Activated CD8-positive, alpha-beta memory T cell treated with anti-CD3 and anti-CD28 coated beads for 36 hours (primary cell): ENCODE data around the gene SELENOO. TPM values are rescaled to one million over a fixed set of nuclear protein-coding genes. Genes with fewer than 3 reads are reported as not detected.
"Not testable (repeated sequence)": the region's sequence is repeated elsewhere in the genome, so short reads cannot be mapped to it uniquely, and the experiment has no call there.

ENCODE experiments used
- CTCF ChIA-PET: fragments of 350-600 bp; sonication (Branson Sonifier 250); formaldehyde crosslinking; loops from one replicate; lab custom pipeline; 2021; ENCODE audit warnings: antibody characterized with exemption; lab: Charles Lee
- POLR2A ChIA-PET: fragments of 350-600 bp; sonication (Branson Sonifier 250); formaldehyde crosslinking; loops from one replicate; lab custom pipeline; 2021; ENCODE audit warnings: antibody characterized with exemption; lab: Charles Lee
- total RNA-seq, 2 experiments: library from RNA; stranded (reverse); gene quantifications; one replicate each; pipeline ENCODE4 v1.2.3, GENCODE V29; 2021

The SELENOO gene
- 10 to 100 TPM; 24.0 to 26.3 TPM for total RNA-seq

- POLR2A ChIA-PET = interaction anchor here (1.0 to 1.2 kb wide), 2 partner anchors 10 to 14 kb away, joined by 3 to 7 read pairs; no protein-coding TSS in a partner anchor
- CTCF ChIA-PET = no interaction called here
Measured at GRCh38 chr22:50200461-50201190, at the start of gene SELENOO. TSS of gene SELENOO (plus strand) at chr22:50201011. CDS start at chr22:50201037, 26 bp downstream.

DNA sequence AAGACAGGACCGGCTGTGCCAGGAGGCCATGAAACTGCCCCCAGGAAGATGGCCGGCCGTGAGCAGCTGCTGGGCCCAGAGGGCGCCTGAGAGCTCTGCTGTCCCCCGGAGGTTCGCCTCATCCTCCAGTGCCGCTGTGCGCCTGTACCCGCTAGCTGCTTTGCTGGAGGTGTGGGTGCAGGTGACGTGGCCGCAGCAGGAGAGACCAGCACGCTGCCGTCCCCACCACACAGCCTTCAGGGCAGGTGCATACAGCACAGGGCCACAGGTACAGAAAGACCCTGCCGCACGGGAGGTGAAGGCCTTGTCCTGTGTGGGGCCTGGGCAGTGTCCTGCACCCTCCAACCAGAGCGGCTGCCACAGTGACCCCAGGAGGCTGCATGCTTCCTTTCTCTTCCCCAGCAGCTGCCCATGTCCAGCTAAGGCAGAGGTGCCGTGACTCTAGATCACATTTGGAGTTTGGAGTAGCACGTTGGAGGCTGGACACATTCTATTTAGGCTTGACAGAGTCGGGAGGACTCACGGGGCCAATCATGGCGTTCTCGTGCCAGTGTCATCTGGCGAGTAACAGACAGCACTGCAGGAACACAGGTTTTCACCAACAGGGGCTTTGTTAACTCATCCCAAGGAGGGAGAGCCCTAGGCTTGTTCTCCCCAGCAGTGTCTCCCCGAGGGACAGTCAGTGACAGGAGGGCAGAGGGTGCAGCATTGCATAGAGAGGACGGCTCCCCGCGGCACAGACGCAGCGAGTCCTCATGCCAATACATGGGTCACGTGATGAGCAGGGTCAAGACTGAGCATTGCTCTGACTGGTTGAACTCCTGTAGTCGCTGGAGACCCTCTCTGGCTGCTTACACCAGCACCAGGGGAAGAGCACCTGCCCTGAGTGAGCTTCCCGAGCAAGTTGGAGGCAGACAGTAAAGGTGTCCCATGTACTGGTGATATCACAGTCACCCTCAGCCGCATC, 49.0 kb upstream of the SELENOO start:
- CTCF ChIA-PET = interaction anchor here (1.1 kb wide), 1 partner anchor 46 kb away, joined by 6 read pairs; no protein-coding TSS in a partner anchor
- POLR2A ChIA-PET = no interaction called here

- POLR2A ChIA-PET = no interaction called here
- CTCF ChIA-PET = interaction anchor here (1.2 kb wide), 1 partner anchor 34 kb away, joined by 3 read pairs; no protein-coding TSS in a partner anchor
Measured at GRCh38 chr22:50153056-50153755, 47.6 kb upstream of the SELENOO start.

- CTCF ChIA-PET = interaction anchor here (1.2 kb wide), 1 partner anchor 34 kb away, joined by 3 read pairs; no protein-coding TSS in a partner anchor
- POLR2A ChIA-PET = interaction anchor here (0.8 kb wide), 1 partner anchor 50 kb away, joined by 3 read pairs; no protein-coding TSS in a partner anchor
Measured at GRCh38 chr22:50153756-50154140, 47.1 kb upstream of the SELENOO start.

- POLR2A ChIA-PET = no interaction called here
Measured at GRCh38 chr22:50157709-50158375, 43.0 kb upstream of the SELENOO start.

DNA sequence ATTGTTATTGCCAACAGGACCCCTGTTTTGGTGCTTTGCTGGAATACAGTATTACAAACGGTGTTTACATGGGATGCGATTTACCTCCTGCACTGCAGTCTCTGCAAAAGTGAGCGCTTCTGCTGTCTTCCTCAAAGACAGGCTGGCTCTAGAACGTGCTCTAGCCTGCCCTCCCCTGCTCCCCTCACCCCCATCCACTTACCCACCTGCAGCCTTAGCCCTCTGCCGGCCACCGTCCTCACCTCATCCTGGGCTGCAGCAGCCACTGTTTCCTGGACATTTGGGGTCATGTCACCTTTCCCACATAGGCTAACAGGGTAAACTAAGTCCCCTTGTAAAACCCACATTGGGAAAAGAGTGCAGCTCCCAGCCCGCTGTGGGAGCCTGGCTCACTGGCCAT, 39.9 kb upstream of the SELENOO start:
- CTCF ChIA-PET = no interaction called here
- POLR2A ChIA-PET = no interaction called here

More at GRCh38 chr22:50157709-50158375, 43.0 kb upstream of the SELENOO start:
- CTCF ChIA-PET = interaction anchor here (1.2 kb wide), 1 partner anchor 9 kb away, joined by 4 read pairs; no protein-coding TSS in a partner anchor

DNA sequence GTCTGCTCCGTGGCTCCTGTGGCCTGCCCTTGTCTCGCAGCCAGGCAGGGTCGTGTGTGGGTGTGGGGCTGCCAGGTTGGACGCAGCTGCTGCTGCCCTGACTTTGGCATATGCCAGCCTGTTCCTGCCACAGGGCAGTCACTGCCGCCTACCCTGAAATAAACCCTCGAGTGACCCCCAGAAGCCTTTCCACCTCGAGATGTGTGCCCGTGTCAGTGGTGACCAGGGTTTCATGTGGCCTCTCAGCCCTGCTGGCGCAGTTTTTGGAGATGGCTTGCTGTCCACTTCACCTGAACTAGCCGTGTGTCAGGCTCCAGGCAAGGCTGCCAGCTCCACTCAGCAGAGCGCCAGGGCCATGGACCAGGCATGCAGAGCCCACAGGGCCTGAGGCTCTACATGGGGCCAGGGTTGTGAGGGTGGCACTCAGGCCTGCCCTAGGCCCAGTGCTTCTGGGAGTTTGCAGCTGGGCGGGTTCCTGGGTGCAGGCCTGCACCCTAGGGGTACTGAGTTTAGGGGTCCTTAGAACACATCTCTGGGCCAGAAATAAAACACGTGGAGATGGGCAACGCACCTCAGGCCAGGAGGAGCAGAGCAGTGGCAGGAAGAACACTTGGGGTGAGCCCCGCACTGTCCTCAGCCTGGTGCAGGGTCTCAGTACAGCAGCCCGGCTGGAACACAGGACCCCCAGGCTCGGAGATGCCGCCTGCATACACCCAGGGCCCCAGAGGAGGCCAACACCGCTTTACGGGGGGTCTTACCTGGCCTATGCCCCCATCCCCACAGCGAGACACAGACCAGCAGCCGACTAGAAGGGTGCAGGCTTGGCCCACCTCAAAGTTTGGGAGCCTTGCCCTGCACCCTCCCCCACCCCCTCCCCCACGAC, 39.1 kb upstream of the SELENOO start:
- CTCF ChIA-PET = no interaction called here

DNA sequence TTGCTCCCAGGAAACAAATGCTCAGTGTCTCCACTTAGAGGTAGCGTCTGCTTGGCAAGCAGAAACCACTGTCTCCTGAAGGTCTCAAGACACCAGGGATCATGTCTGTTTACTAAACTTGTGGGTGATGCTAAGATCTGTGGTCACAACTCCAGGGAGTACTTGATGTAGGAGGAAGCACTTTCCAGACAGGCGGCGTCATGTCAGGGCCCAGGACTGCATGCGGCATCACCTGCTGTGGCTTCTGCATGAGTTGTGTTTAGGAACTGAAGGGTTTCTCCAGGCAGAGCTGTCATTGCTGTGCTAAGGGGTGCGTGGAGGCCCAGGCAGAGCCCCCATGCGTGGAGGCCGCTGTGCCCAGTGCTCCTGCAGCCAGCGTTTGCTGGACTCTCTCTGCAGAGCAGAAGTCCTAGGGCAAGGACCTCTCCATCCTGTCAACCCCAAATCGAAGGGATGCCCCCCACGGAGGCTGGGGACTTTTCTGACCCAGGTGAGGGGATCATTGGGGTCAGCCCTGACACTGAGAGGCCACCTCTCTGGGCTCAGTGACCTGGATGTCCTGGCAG, 38.3 kb upstream of the SELENOO start:
- CTCF ChIA-PET = no interaction called here

More for the DNA sequence above, 39.1 kb upstream of the SELENOO start:
- POLR2A ChIA-PET = no interaction called here

DNA sequence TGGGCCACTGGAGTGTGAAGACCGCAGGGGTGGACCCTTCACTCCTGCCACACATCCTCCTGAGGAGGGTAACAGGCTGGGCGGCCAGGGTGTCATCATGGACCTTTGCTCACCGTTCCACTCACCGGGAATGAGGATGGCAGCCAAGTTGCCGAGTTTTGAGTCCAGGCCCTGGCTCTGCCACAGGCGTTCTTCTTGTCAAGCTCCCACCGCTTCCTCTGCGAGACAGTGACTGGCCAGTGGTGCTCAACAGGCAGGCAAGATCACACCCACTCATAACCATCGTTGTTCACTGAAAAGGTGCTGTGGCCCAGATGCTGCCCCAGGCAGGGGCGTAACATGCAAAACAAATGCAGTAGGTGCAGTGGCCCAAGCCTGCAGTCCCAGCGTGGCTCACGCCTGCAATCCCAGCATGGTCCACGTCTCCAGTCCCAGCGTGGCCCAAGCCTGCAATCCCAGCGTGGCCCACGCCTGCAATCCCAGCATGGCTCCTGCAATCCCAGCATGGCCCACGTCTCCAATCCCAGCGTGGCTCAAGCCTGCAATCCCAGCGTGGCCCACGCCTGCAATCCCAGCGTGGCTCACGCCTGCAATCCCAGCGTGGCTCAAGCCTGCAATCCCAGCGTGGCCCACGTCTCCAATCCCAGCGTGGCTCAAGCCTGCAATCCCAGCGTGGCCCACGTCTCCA, 35.2 kb upstream of the SELENOO start:
- ChIA-PET CTCF (interaction anchor here (1.3 kb wide), 1 partner anchor 16 kb away, joined by 5 read pairs; no protein-coding TSS in a partner anchor), POLR2A (no interaction called here)

More for the DNA sequence above, 38.3 kb upstream of the SELENOO start:
- POLR2A ChIA-PET = no interaction called here

GRCh38 chr22:50167689-50168489, 32.9 kb upstream of the SELENOO start:
- CTCF ChIA-PET = no interaction called here

GRCh38 chr22:50168490-50169180, 32.2 kb upstream of the SELENOO start:
- POLR2A ChIA-PET = not testable (repeated sequence)

More at GRCh38 chr22:50167689-50168489, 32.9 kb upstream of the SELENOO start:
- POLR2A ChIA-PET = no interaction called here

DNA sequence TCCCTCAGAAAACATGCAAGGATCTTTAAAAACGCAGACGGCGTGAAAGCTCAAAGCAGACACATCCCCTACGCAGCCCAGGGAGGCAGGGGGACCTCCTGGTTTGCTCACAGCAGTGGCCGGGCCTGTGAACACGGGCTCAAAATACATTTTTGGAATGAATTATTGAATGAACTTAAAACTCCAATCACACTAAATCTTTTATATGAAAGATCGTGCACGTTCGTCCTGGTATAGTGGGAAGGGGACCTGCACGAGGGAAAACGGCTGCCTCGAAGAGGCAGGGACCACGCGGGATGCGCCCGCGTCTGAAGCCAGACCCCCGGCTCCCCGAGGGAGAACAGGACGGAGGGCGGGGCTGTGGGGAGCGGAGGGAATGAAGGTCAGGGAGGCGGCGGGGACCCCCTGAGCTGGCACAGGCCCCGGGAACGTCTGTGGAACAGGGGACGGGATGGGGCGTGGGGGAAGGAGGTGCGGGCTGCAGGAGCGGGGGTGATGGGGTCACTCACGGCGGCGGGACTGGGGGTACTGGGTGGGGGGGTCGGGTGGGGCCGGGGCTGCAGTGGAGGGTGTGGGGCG, 31.5 kb upstream of the SELENOO start:
- POLR2A ChIA-PET = no interaction called here

More at GRCh38 chr22:50168490-50169180, 32.2 kb upstream of the SELENOO start:
- CTCF ChIA-PET = interaction anchor here (1.4 kb wide), 1 partner anchor 40 kb away, joined by 3 read pairs; no protein-coding TSS in a partner anchor

DNA sequence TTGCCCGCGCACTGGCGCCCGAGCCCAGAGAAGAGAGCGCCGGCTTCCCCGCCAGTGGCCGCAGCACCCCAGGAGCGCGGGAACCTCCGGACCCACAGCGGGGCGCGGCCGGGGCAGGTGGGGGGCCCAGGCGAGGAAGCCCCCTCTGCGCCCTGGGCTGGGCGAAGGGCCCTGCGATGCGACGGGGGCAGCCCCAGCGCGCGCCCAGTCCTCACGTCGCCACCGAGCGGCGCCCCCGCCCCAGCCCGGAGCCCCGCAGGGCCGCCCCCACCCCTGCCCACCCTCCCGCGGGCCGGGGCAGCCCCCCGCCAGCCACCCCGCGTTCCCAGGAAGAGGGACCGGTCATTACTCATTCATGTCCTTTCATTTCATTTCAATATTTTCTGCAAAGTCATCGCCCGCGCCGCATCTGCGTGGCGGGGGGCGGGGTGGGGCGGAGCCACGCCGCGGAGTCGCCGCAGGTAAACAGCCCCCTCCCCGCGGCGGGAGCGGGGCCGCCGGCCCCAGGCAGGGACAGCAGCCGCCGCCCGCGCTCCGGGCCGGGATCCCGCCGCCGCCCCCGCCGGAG, 31.0 kb upstream of the SELENOO start:
- CTCF ChIA-PET = interaction anchor here (1.4 kb wide), 1 partner anchor 39 kb away, joined by 3 read pairs; no protein-coding TSS in a partner anchor
- POLR2A ChIA-PET = no interaction called here

More for the DNA sequence above, 31.5 kb upstream of the SELENOO start:
- CTCF ChIA-PET = interaction anchor here (1.4 kb wide), 1 partner anchor 40 kb away, joined by 3 read pairs; no protein-coding TSS in a partner anchor
